GM12878 (cell line): Measurements from ENCODE around the gene FGGY.

ENCODE experiments used
- EP300 ChIP-seq, 2 experiments: fragments of 150-350 bp in 1 of 2; IDR thresholded peaks; 2 replicates each; pipeline ENCODE4 v1.6.1; 2011 to 2012; ENCODE audit warnings: low read depth in 2 of 2, low read length in 2 of 2, borderline replicate concordance in 1 of 2, improper control_type of control experiment in 1 of 2, inconsistent platforms in 1 of 2; ENCODE audit not compliant: control insufficient read depth in 1 of 2
- JUND ChIP-seq: IDR thresholded peaks from 2 replicates; pipeline ENCODE4 v1.6.1; 2012; ENCODE audit warnings: low read depth, mild to moderate bottlenecking, low read length, improper control_type of control experiment, moderate library complexity
- PAX8 ChIP-seq: fragments of 450-650 bp; IDR thresholded peaks from 2 replicates; pipeline ENCODE4 v1.6.1; 2017; ENCODE audit warnings: mild to moderate bottlenecking, moderate library complexity
- SUZ12 ChIP-seq: fragments of 200-600 bp; sonication (generic); IDR thresholded peaks from one replicate; pipeline ENCODE4 v1.6.1; 2018; ENCODE audit warnings: antibody characterized with exemption, mild to moderate bottlenecking; ENCODE audit not compliant: unreplicated experiment
- TF ChIP-seq, protein P1 (sequence below), 3 experiments: IDR thresholded peaks in 2 of 3; conservative IDR thresholded peaks in 1 of 3; 2 replicates each; pipeline ENCODE4 v1.5.1; 2011; ENCODE audit warnings: low read depth in 3 of 3, low read length in 3 of 3, mild to moderate bottlenecking in 3 of 3, control low read depth in 2 of 3, moderate library complexity in 2 of 3, inconsistent platforms in 1 of 3, mixed read lengths in 1 of 3; ENCODE audit not compliant: control insufficient read depth in 2 of 3, insufficient read depth in 1 of 3; ENCODE audit errors: extremely low read depth in 1 of 3

GRCh38 chr1:59340411-59341307, 43.8 kb downstream of the FGGY start:
- TF ChIP-seq PAX8 (no peak), JUND (no peak), SUZ12 (no peak), EP300 (IDR thresholded peaks at IDR 0.05; ENCODE audit: borderline replicate concordance in 1 of 2, control insufficient read depth in 1 of 2, low read depth in 2 of 2, low read length in 2 of 2) (no peak)
- TF ChIP-seq, protein P1, sequence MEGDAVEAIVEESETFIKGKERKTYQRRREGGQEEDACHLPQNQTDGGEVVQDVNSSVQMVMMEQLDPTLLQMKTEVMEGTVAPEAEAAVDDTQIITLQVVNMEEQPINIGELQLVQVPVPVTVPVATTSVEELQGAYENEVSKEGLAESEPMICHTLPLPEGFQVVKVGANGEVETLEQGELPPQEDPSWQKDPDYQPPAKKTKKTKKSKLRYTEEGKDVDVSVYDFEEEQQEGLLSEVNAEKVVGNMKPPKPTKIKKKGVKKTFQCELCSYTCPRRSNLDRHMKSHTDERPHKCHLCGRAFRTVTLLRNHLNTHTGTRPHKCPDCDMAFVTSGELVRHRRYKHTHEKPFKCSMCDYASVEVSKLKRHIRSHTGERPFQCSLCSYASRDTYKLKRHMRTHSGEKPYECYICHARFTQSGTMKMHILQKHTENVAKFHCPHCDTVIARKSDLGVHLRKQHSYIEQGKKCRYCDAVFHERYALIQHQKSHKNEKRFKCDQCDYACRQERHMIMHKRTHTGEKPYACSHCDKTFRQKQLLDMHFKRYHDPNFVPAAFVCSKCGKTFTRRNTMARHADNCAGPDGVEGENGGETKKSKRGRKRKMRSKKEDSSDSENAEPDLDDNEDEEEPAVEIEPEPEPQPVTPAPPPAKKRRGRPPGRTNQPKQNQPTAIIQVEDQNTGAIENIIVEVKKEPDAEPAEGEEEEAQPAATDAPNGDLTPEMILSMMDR (IDR thresholded peaks at IDR 0.05 in 2 of 3, conservative IDR thresholded peaks at IDR 0.05 in 1 of 3; ENCODE audit: control insufficient read depth in 2 of 3, extremely low read depth in 1 of 3, insufficient read depth in 1 of 3, low read depth in 3 of 3, low read length in 3 of 3) = no peak
